Measurements from ENCODE around the gene ZFC3H1. TPM values are rescaled to one million over a fixed set of nuclear protein-coding genes. Genes with fewer than 3 reads are reported as not detected.

ZFC3H1 gene
- total and polyA plus RNA-seq, 9 of the 15 experiments (the other 6 are each of a cell fraction or from before 2014, with no cell fraction given): 14.8 to 80.5 (median 22.1) TPM

DNA sequence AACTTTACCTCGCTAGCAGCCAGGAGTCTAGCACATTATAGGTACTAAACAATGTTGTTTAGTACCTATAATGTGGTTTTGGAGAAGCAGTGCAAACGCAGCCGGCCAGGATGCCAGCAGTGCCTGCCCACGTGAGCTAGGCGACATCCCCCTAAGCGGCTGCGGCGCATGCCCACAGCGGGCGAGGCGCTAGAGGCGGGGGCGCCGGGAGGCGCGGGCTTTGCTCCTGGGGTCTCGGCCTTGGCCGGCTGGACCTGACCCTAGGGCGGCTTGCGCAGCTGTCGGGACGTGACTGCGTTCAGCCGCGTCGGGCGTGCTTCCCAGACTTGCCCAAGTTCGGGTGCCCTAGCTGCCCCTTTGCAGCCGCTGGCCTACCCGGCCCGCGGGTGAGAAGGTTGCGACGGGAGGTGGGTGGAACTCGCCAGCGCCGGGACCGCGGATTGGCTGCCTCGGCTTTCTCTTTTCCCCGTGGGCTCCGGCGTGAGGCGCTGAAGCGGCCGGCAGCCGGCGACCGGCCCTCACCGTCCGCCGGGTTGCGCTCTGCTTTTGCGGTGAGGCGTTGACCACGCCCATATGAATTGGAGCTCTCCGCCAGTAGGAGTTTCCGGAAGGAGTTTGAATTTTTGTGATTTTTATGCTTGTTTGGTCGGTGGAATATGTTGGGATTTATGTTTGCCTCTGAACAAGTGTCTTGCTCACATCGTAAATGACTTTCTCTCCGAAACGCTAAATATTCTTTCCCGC, 22.4 kb upstream of the ZFC3H1 start, which contains the start of gene TMEM19 (continued):
- TF ChIP-seq ESRRA (IDR thresholded peaks at IDR 0.05; ENCODE audit: borderline replicate concordance, low read depth) (peak; percentile 84; the same call in 1 of the 2 replicates), CC2D1A (IDR thresholded peaks at IDR 0.05) (peak; percentile 46; the same call in 1 of the 2 replicates), SP1 (CRISPR knock-in tag; IDR thresholded peaks at IDR 0.05) (no peak; the same call in 1 of the 2 replicates), ARHGAP35 (IDR thresholded peaks at IDR 0.05; ENCODE audit: partially characterized antibody) (no peak), HDAC1 (IDR thresholded peaks at IDR 0.05) (0 out of 4 replicates have a peak, but pooled peaks of 1 of the 2 experiments have one; percentile 26), NFIC (IDR thresholded peaks at IDR 0.05) (peak; percentile 34; the same call in 1 of the 2 replicates), ZNF830 (CRISPR knock-in tag; IDR thresholded peaks at IDR 0.05) (peak; percentile 25; the same call in 1 of the 2 replicates), MXI1 (IDR thresholded peaks at IDR 0.05; ENCODE audit: low read depth, low read length) (0 out of 2 replicates have a peak, but pooled peaks have one; percentile 38), ZKSCAN1 (IDR thresholded peaks at IDR 0.05; ENCODE audit: low read depth, low read length) (peak; percentile 23; the same call in 1 of the 2 replicates), ETV1 (tag; conservative IDR thresholded peaks at IDR 0.05; ENCODE audit: low read depth) (peak; percentile 63; the same call in 1 of the 2 replicates), CBFA2T3 (IDR thresholded peaks at IDR 0.05) (0 out of 2 replicates have a peak, but pooled peaks have one; percentile 8), HSF4 (CRISPR knock-in tag; IDR thresholded peaks at IDR 0.05; ENCODE audit: borderline replicate concordance) (no peak), MTA3 (IDR thresholded peaks at IDR 0.05; ENCODE audit: borderline replicate concordance) (peak; percentile 85; the same call in 1 of the 2 replicates), KLF13 (tag; IDR thresholded peaks at IDR 0.05; ENCODE audit: borderline replicate concordance, low read depth) (peak; percentile 50; the same call in 1 of the 2 replicates)
- TF ChIP-seq, protein P1, sequence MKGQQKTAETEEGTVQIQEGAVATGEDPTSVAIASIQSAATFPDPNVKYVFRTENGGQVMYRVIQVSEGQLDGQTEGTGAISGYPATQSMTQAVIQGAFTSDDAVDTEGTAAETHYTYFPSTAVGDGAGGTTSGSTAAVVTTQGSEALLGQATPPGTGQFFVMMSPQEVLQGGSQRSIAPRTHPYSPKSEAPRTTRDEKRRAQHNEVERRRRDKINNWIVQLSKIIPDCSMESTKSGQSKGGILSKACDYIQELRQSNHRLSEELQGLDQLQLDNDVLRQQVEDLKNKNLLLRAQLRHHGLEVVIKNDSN (CRISPR knock-in tag; IDR thresholded peaks at IDR 0.05): peak; percentile 92
- TF ChIP-seq, protein P2, sequence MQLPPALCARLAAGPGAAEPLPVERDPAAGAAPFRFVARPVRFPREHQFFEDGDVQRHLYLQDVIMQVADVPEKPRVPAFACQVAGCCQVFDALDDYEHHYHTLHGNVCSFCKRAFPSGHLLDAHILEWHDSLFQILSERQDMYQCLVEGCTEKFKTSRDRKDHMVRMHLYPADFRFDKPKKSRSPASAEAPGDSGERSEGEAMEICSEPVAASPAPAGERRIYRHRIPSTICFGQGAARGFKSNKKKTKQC (CRISPR knock-in tag; IDR thresholded peaks at IDR 0.05): peak; percentile 83
- TF ChIP-seq, protein P3, sequence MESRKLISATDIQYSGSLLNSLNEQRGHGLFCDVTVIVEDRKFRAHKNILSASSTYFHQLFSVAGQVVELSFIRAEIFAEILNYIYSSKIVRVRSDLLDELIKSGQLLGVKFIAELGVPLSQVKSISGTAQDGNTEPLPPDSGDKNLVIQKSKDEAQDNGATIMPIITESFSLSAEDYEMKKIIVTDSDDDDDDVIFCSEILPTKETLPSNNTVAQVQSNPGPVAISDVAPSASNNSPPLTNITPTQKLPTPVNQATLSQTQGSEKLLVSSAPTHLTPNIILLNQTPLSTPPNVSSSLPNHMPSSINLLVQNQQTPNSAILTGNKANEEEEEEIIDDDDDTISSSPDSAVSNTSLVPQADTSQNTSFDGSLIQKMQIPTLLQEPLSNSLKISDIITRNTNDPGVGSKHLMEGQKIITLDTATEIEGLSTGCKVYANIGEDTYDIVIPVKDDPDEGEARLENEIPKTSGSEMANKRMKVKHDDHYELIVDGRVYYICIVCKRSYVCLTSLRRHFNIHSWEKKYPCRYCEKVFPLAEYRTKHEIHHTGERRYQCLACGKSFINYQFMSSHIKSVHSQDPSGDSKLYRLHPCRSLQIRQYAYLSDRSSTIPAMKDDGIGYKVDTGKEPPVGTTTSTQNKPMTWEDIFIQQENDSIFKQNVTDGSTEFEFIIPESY (CRISPR knock-in tag; IDR thresholded peaks at IDR 0.05): 0 out of 2 replicates have a peak, but pooled peaks have one; percentile 12
- TF ChIP-seq, protein P4, sequence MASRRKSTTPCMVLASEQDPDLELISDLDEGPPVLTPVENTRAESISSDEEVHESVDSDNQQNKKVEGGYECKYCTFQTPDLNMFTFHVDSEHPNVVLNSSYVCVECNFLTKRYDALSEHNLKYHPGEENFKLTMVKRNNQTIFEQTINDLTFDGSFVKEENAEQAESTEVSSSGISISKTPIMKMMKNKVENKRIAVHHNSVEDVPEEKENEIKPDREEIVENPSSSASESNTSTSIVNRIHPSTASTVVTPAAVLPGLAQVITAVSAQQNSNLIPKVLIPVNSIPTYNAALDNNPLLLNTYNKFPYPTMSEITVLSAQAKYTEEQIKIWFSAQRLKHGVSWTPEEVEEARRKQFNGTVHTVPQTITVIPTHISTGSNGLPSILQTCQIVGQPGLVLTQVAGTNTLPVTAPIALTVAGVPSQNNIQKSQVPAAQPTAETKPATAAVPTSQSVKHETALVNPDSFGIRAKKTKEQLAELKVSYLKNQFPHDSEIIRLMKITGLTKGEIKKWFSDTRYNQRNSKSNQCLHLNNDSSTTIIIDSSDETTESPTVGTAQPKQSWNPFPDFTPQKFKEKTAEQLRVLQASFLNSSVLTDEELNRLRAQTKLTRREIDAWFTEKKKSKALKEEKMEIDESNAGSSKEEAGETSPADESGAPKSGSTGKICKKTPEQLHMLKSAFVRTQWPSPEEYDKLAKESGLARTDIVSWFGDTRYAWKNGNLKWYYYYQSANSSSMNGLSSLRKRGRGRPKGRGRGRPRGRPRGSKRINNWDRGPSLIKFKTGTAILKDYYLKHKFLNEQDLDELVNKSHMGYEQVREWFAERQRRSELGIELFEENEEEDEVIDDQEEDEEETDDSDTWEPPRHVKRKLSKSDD (conservative IDR thresholded peaks at IDR 0.05; ENCODE audit: low read length): 0 out of 2 replicates have a peak, but pooled peaks have one; percentile 22
- TF ChIP-seq, protein P5, sequence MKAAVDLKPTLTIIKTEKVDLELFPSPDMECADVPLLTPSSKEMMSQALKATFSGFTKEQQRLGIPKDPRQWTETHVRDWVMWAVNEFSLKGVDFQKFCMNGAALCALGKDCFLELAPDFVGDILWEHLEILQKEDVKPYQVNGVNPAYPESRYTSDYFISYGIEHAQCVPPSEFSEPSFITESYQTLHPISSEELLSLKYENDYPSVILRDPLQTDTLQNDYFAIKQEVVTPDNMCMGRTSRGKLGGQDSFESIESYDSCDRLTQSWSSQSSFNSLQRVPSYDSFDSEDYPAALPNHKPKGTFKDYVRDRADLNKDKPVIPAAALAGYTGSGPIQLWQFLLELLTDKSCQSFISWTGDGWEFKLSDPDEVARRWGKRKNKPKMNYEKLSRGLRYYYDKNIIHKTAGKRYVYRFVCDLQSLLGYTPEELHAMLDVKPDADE (conservative IDR thresholded peaks at IDR 0.05; ENCODE audit: control insufficient read depth, low read depth, low read length): 0 out of 2 replicates have a peak, but pooled peaks have one; percentile 21

All from K562 (cell line).